Trophoblast cell (in vitro differentiated cells and primary cell): Measurements from ENCODE around the gene CBFA2T3.

ENCODE experiments used
- DNase-seq, 2 donors: peaks; one replicate each; pipeline ENCODE4 v3.0.0-alpha.2; 2016
- H2AFZ ChIP-seq: 2 replicates; pipeline ENCODE4 v1.6.1; 2013; ENCODE audit warnings: low read length, moderate library complexity, mild to moderate bottlenecking; ENCODE audit not compliant: insufficient read depth, poor library complexity
- H2AK5ac ChIP-seq: 2 replicates; pipeline ENCODE4 v1.6.1; 2013; ENCODE audit warnings: mild to moderate bottlenecking, low read length
- H2BK120ac ChIP-seq: 2 replicates; pipeline ENCODE4 v1.6.1; 2013; ENCODE audit warnings: low read length, mild to moderate bottlenecking, moderate library complexity; ENCODE audit not compliant: insufficient read depth, poor library complexity
- H2BK12ac ChIP-seq: 2 replicates; pipeline ENCODE4 v1.6.1; 2013; ENCODE audit warnings: mild to moderate bottlenecking, low read length, moderate library complexity
- H2BK5ac ChIP-seq: 2 replicates; pipeline ENCODE4 v1.6.1; 2013; ENCODE audit warnings: low read length, low read depth, moderate library complexity, mild to moderate bottlenecking; ENCODE audit not compliant: poor library complexity
- H3K14ac ChIP-seq: 2 replicates; pipeline ENCODE4 v1.6.1; 2013; ENCODE audit warnings: mild to moderate bottlenecking, low read length
- H3K18ac ChIP-seq: 2 replicates; pipeline ENCODE4 v1.6.1; 2013; ENCODE audit warnings: mild to moderate bottlenecking, low read length
- H3K23ac ChIP-seq: 2 replicates; pipeline ENCODE4 v1.6.1; 2013; ENCODE audit warnings: low read length
- H3K27ac ChIP-seq: 2 replicates; pipeline ENCODE4 v1.5.1; 2013; ENCODE audit warnings: low read depth, mild to moderate bottlenecking, inconsistent platforms, low read length, moderate library complexity
- H3K27me3 ChIP-seq: 2 replicates; pipeline ENCODE4 v1.6.1; 2013; ENCODE audit warnings: inconsistent platforms, mild to moderate bottlenecking, low read length, moderate library complexity; ENCODE audit not compliant: insufficient read depth
- H3K36me3 ChIP-seq, 2 experiments: 1 replicate in 1 of 2; 2 replicates in 1 of 2; pipeline ENCODE4 v1.6.1; 2013; ENCODE audit warnings: low read length in 2 of 2, mild to moderate bottlenecking in 2 of 2, moderate library complexity in 1 of 2; ENCODE audit not compliant: insufficient read depth in 2 of 2, control insufficient read depth in 1 of 2
- H3K4ac ChIP-seq: 2 replicates; pipeline ENCODE4 v1.6.1; 2013; ENCODE audit warnings: low read depth, mild to moderate bottlenecking, low read length, moderate library complexity
- H3K4me1 ChIP-seq, 2 experiments: 1 replicate in 1 of 2; 2 replicates in 1 of 2; pipeline ENCODE4 v1.6.1; 2013; ENCODE audit warnings: low read length in 2 of 2, mild to moderate bottlenecking in 2 of 2, moderate library complexity in 1 of 2; ENCODE audit not compliant: insufficient read depth in 2 of 2, control insufficient read depth in 1 of 2
- H3K4me2 ChIP-seq: 2 replicates; pipeline ENCODE4 v1.6.1; 2013; ENCODE audit warnings: inconsistent platforms, mild to moderate bottlenecking, low read length, moderate library complexity
- H3K4me3 ChIP-seq: 2 replicates; pipeline ENCODE4 v1.5.1; 2013; ENCODE audit warnings: mild to moderate bottlenecking, low read depth, low read length, inconsistent platforms
- H3K79me1 ChIP-seq: one replicate; pipeline ENCODE4 v1.6.1; 2013; ENCODE audit warnings: low read length
- H3K79me2 ChIP-seq: 2 replicates; pipeline ENCODE4 v1.6.1; 2013; ENCODE audit warnings: low read length, mild to moderate bottlenecking; ENCODE audit not compliant: control insufficient read depth, insufficient read depth, poor library complexity
- H3K9ac ChIP-seq: 2 replicates; pipeline ENCODE4 v1.6.1; 2013; ENCODE audit warnings: mild to moderate bottlenecking, low read length
- H3K9me3 ChIP-seq: 2 replicates; pipeline ENCODE4 v1.6.1; 2013; ENCODE audit warnings: low read depth, mild to moderate bottlenecking, control low read depth, inconsistent platforms, low read length; ENCODE audit not compliant: insufficient read depth
- H4K12ac ChIP-seq: 2 replicates; pipeline ENCODE4 v1.6.1; 2013; ENCODE audit warnings: low read depth, mild to moderate bottlenecking, low read length, moderate library complexity
- H4K8ac ChIP-seq: 2 replicates; pipeline ENCODE4 v1.6.1; 2013; ENCODE audit warnings: low read depth, mild to moderate bottlenecking, low read length, moderate library complexity
- H4K91ac ChIP-seq: one replicate; pipeline ENCODE4 v1.6.1; 2013; ENCODE audit warnings: low read depth, mild to moderate bottlenecking, low read length, moderate library complexity
- WGBS: extraction: QIAGEN DNeasy Blood & Tissue Kit; methylation state at CpG from one replicate; pipeline ENCODE4 v1.1.7; 2013; ENCODE audit warnings: missing lambda C conversion rate; ENCODE audit not compliant: insufficient read length, insufficient coverage; ENCODE audit errors: extremely low coverage; 5-methylcytosine and 5-hydroxymethylcytosine counted together

The CBFA2T3 gene

GRCh38 chr16:88988980-88989811, 12.2 kb upstream of the CBFA2T3 start:
- no CpG with 5 or more reads among the region's 44 CpGs for WGBS
- H4K91ac ChIP-seq: no peak overlapping the region

DNA sequence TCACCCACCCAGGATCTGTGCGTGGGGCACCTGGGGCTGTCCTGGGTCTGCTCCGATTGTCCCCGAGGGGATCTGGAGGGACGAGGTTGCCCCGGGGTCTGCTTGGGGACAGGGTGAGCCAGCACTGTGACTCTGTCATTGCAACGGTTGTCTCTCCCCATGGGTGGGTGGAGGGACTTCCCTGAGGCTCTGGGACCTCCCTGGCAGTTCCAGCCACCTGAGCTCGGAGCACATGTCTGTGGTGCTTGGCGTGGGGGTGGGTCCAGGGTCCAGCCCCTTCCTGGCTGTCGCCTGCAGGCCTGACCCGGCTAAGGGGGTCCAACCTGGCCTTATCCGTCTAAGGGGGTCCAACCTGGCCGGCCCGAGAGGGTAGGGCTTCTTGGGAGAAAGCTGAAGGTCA, 8.5 kb upstream of the CBFA2T3 start:
- no peaks in the 10 kb centered on the region for H3K79me2 ChIP-seq

More at GRCh38 chr16:88988980-88989811, 12.2 kb upstream of the CBFA2T3 start:
- Histone ChIP-seq H3K14ac (no peak overlapping the region), H3K36me3 (no peaks in the 10 kb centered on the region), H2AK5ac (no peak overlapping the region), H3K23ac (no peak overlapping the region), H3K27ac (no peak overlapping the region), H3K79me1 (no peaks in the 10 kb centered on the region), H3K4me1 (no peaks in the 10 kb centered on the region), H3K9ac (no peak overlapping the region), H2BK120ac (no peak overlapping the region), H2BK12ac (no peak overlapping the region), H4K12ac (no peak overlapping the region), H3K4ac (no peak overlapping the region), H3K27me3 (no peaks in the 10 kb centered on the region), H4K8ac (no peak overlapping the region), H3K4me3 (no peak overlapping the region), H2BK5ac (no peak overlapping the region), H3K79me2 (no peaks in the 10 kb centered on the region), H2AFZ (no peak overlapping the region), H3K18ac (no peak overlapping the region), H3K4me2 (no peak overlapping the region), H3K9me3 (peaks cover 3% of the 10 kb centered on the region)
- DNase-seq: no peak

GRCh38 chr16:88983771-88984687, 7.0 kb upstream of the CBFA2T3 start:
- Histone ChIP-seq H3K4me1 (no peaks in the 10 kb centered on the region), H4K8ac (no peak overlapping the region), H2BK120ac (no peak overlapping the region), H3K9ac (no peak overlapping the region), H3K14ac (no peak overlapping the region), H3K79me1 (no peaks in the 10 kb centered on the region), H3K79me2 (no peaks in the 10 kb centered on the region), H2AK5ac (no peak overlapping the region), H2AFZ (no peak overlapping the region), H4K91ac (no peak overlapping the region), H3K4me3 (no peak overlapping the region), H2BK12ac (no peak overlapping the region), H3K27me3 (no peaks in the 10 kb centered on the region), H3K36me3 (no peaks in the 10 kb centered on the region), H4K12ac (no peak overlapping the region), H3K4me2 (no peak overlapping the region), H3K23ac (no peak overlapping the region), H3K18ac (no peak overlapping the region), H3K9me3 (peaks cover 4% of the 10 kb centered on the region), H3K27ac (no peak overlapping the region), H2BK5ac (no peak overlapping the region), H3K4ac (no peak overlapping the region)
- WGBS: no CpG with 5 or more reads among the region's 41 CpGs
- no peak for DNase-seq

More for the DNA sequence above, 8.5 kb upstream of the CBFA2T3 start:
- no peak overlapping the region for H4K12ac ChIP-seq
- no peak overlapping the region for H3K4ac ChIP-seq
- H3K9me3 ChIP-seq: peaks cover 4% of the 10 kb centered on the region
- H4K91ac ChIP-seq: no peak overlapping the region
- no peak overlapping the region for H2AK5ac ChIP-seq
- H3K4me3 ChIP-seq: no peak overlapping the region
- no peak overlapping the region for H3K18ac ChIP-seq
- no peak overlapping the region for H3K23ac ChIP-seq
- no peaks in the 10 kb centered on the region for H3K27me3 ChIP-seq
- H4K8ac ChIP-seq: no peak overlapping the region
- no peak overlapping the region for H3K9ac ChIP-seq
- H2BK120ac ChIP-seq: no peak overlapping the region
- no peak overlapping the region for H3K14ac ChIP-seq
- H3K79me1 ChIP-seq: no peaks in the 10 kb centered on the region
- no peaks in the 10 kb centered on the region for H3K4me1 ChIP-seq
- no peak overlapping the region for H2BK5ac ChIP-seq
- no peak overlapping the region for H2BK12ac ChIP-seq
- no CpG with 5 or more reads among the region's 13 CpGs for WGBS
- no peak overlapping the region for H2AFZ ChIP-seq
- no peak overlapping the region for H3K4me2 ChIP-seq
- H3K36me3 ChIP-seq: no peaks in the 10 kb centered on the region
- DNase-seq: no peak
- no peak overlapping the region for H3K27ac ChIP-seq

GRCh38 chr16:88983165-88983564, 6.2 kb upstream of the CBFA2T3 start:
- Histone ChIP-seq H3K79me2 (no peaks in the 10 kb centered on the region), H3K4ac (no peak overlapping the region), H3K4me1 (no peaks in the 10 kb centered on the region), H3K14ac (no peak overlapping the region), H3K36me3 (no peaks in the 10 kb centered on the region), H3K9ac (no peak overlapping the region), H2AFZ (no peak overlapping the region), H4K8ac (no peak overlapping the region), H3K27me3 (no peaks in the 10 kb centered on the region), H4K91ac (no peak overlapping the region), H3K18ac (no peak overlapping the region), H3K4me2 (no peak overlapping the region), H3K4me3 (no peak overlapping the region), H2BK12ac (no peak overlapping the region), H4K12ac (no peak overlapping the region), H2BK5ac (no peak overlapping the region), H2AK5ac (no peak overlapping the region), H3K9me3 (peaks cover 4% of the 10 kb centered on the region), H3K23ac (no peak overlapping the region), H3K27ac (no peak overlapping the region), H3K79me1 (no peaks in the 10 kb centered on the region), H2BK120ac (no peak overlapping the region)
- no peak for DNase-seq
- WGBS: no CpG with 5 or more reads among the region's 11 CpGs
